GM18868 (cell line): ENCODE results near the gene HOXB7.

Source experiments
- ATAC-seq: cut with Tn5 transposase; IDR thresholded peaks from one replicate; pipeline ENCODE4 v1.9.1; 2021; ENCODE audit warnings: mild to moderate bottlenecking, moderate library complexity; ENCODE audit not compliant: unreplicated experiment

HOXB7 gene

DNA sequence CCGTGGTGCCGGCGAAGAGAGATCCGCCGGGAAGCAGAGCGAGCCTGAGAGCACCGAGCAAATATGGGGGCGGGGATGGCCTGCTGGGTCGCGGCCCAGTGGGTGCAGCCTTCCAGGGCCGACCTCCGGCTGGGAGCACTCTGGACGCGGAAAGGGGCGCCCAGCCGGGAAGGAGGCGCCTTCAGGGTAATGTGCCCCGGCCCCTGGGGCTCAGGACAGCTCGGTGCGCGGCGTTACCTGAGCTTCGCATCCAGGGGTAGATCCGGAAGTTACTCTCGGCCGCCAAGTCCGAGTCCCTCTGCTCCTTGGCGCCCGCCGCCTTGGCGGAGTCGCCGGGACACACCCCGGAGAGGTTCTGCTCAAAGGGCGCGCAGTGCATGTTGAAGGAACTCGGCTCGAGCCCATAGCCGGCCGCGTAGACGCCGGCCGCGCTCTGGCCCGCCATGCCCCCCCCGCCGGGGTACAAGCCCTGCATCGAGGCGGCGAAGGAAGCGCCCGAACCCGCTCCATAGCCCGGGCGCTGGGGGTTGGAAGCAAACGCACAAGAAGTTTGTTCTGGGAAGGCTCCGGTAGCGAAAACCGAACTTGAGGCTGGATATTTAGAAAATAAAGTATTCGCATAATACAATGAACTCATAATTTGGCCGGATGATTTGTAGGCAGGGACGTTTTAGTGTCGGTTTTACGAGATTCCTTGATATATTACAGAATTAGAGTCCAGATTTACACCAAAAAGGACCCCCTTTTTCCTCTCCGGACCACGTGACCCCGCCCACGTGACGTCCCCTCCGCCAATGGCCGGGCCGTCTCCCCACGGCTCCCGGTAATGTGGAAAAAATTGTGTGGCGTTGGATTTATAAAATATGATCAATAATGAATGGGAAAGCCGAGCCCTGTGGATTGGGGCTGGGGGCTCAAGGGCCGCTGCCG is at the start of gene HOXB7:
Gene HOXB7 (minus strand): TSS at position 736 of the 930 bp plus-strand sequence. CDS start 99 bp downstream, at position 637.
- no peak for ATAC-seq

DNA sequence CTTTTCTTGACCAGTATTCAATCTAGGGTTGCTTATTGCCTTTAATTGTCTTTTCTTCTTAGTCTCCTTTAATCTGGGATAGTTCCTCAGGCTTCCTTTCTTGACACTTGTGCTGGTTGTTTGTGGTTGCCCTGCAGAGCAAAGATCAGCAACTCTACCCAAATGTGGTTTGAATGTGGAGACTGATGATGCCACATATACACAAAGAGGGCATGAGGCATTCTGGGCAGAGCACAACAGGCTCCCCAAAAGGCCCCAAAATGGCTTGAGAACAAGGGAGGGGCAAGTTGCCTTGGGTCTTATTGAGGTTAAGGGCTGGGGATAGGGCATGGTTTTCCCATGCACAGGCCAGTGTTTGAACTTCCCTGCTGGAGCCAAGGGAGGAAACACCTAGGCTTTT is 45.1 kb upstream of the HOXB7 start:
- no peak for ATAC-seq

GRCh38 chr17:48649741-48650140 is 38.9 kb upstream of the HOXB7 start:
- no peak for ATAC-seq

- ATAC-seq = no peak
These were observed 37.1 kb upstream of the HOXB7 start for GRCh38 chr17:48647963-48648245.

GRCh38 chr17:48647103-48647962 is 36.5 kb upstream of the HOXB7 start:
- no peak for ATAC-seq

GRCh38 chr17:48646183-48647102 is 35.6 kb upstream of the HOXB7 start:
- no peak for ATAC-seq

DNA sequence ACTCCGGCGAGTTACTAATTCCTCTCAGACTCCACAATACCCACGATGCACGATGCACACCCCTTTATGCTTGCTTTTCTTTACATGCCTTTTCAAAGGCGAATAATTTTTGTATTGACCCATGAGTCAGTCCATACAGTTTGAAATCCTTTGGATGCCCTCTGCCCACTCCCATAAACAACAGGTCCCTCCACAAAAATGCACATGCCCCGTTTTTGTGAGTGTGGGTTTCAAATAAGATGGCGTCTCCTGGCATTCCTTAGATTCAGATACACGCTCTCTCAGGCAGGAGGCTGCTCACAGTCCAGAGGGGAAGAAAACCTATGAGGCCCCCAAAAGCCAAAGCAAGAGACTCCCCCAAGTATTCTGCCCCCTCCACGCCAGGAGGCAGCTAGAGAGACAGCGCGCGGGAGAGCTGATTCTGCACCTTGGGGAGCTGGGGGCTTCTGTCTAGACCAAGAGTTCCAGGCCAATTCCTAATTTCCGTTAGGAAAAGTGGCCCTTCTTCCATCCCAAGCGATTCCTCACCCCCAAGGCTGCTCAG is 34.9 kb upstream of the HOXB7 start:
- ATAC-seq = no peak

DNA sequence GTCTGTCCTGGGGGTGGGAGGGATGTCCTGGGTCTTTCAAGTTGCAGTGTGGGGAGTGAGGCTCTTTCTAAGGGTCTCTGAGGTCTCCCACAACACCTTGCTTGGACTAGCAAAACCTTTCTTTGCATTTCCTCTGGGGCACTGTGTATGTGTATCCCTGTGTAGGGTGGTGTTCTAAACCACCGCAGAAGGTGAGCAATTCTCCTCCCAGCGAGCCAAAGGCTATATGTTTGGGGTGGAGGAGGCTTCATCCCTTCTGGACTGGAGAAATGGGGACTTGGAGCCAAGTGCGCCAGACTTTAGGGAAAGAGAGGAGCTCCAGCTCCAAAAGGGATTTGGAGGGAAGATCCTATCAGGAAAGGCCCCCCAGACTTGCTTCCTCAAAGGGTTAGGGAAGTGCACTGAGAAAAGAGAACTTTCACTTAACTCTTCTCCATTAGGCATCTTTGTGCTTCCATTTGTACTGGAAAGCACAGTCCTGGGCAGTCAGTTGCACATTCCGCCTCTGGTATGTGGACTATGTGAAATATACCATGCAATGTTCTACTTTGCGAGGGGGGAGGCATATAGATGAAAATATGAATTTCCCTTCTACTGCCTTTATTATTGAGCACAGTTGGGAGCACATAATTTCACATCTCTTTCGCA is 34.2 kb upstream of the HOXB7 start:
- no peak for ATAC-seq

DNA sequence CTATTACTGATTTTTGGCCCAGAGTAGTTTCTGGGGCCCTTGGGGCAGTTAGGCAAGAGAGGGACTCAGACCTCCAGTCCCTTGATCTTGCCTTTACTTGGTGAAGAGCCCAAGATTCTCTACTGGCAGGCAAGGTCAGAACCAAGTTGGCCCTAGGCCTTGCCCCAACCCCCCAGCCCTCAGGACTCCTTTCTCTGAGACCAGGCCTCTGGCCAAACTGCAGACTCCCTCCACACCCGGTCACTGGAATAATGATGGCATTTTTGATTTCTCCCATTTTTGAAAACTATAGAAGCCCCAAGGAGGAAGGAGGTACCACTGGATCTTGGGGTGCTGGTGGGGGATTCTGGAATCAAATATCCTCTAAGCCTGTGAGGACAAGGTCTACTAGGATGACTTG is 33.3 kb upstream of the HOXB7 start:
- no peak for ATAC-seq

DNA sequence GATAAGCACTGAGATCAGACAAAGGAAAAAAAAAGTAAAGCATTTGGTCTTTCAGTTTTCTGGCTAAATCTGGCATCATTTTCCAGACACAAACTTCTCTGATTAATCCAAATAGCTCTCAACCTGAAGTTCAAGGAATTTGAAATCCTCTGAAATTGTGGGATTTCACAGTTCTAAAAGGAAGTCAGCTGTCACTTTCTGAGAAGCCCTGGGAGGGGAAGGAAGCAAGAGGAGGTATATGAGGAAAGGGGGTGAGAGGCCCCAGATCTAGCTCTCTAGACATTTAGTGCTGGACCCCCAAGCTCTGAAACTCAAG is 32.8 kb upstream of the HOXB7 start:
- no peak for ATAC-seq

- ATAC-seq = no peak
These were observed 32.3 kb upstream of the HOXB7 start for GRCh38 chr17:48642843-48643696.

GRCh38 chr17:48642059-48642842 is 31.4 kb upstream of the HOXB7 start:
- ATAC-seq = no peak

DNA sequence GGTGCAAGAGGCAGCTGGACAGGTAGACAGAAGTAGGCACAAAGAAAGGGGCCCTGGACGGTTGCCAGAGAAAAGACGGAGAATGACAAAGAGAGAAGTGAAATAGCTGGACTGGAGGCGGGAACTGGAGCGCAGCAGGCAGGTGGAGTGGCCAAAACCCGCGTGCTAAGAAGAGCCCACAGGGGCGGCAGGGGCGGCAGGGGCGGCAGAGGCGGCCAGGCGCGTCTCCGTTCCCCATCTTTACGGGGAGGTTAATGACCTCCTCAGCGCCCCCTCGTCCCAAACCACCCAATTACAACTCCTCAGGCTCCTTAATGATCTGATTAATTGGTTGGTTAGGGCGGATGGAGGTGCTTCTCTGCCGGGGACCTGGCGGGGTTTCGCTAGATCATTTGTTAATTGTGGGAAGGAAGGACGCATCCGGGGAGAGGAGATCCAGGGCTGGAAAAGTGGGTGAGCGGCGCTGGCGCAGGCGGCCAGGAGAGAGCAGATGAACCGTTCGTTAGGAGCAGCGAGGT is 30.8 kb upstream of the HOXB7 start:
- no peak for ATAC-seq

GRCh38 chr17:48640858-48641180 is 30.0 kb upstream of the HOXB7 start:
- ATAC-seq = no peak

- ATAC-seq = no peak
These were observed 29.4 kb upstream of the HOXB7 start for GRCh38 chr17:48639982-48640857.

- ATAC-seq = no peak
These were observed 28.3 kb upstream of the HOXB7 start for GRCh38 chr17:48639136-48639535.
